ENCODE results near the gene SMIM14.

GRCh38 chr4:39525822-39526690 lies 112.6 kb downstream of the SMIM14 start:
- no peak for TF ChIP-seq MAX (CRISPR knock-in tag; IDR thresholded peaks at IDR 0.05)
- TF ChIP-seq, protein P1, sequence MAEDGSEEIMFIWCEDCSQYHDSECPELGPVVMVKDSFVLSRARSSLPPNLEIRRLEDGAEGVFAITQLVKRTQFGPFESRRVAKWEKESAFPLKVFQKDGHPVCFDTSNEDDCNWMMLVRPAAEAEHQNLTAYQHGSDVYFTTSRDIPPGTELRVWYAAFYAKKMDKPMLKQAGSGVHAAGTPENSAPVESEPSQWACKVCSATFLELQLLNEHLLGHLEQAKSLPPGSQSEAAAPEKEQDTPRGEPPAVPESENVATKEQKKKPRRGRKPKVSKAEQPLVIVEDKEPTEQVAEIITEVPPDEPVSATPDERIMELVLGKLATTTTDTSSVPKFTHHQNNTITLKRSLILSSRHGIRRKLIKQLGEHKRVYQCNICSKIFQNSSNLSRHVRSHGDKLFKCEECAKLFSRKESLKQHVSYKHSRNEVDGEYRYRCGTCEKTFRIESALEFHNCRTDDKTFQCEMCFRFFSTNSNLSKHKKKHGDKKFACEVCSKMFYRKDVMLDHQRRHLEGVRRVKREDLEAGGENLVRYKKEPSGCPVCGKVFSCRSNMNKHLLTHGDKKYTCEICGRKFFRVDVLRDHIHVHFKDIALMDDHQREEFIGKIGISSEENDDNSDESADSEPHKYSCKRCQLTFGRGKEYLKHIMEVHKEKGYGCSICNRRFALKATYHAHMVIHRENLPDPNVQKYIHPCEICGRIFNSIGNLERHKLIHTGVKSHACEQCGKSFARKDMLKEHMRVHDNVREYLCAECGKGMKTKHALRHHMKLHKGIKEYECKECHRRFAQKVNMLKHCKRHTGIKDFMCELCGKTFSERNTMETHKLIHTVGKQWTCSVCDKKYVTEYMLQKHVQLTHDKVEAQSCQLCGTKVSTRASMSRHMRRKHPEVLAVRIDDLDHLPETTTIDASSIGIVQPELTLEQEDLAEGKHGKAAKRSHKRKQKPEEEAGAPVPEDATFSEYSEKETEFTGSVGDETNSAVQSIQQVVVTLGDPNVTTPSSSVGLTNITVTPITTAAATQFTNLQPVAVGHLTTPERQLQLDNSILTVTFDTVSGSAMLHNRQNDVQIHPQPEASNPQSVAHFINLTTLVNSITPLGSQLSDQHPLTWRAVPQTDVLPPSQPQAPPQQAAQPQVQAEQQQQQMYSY (CRISPR knock-in tag; IDR thresholded peaks at IDR 0.05), result no peak
- no peak for TF ChIP-seq TEAD4 (CRISPR knock-in tag; IDR thresholded peaks at IDR 0.05)
- no peak for TF ChIP-seq CTCF (IDR thresholded peaks at IDR 0.05)
- no peak for TF ChIP-seq STAT6 (CRISPR knock-in tag; conservative IDR thresholded peaks at IDR 0.05; ENCODE audit: low read depth)
- no peak for TF ChIP-seq NFATC4 (CRISPR knock-in tag; IDR thresholded peaks at IDR 0.05)
- TF ChIP-seq PRRX2 (CRISPR knock-in tag; IDR thresholded peaks at IDR 0.05), result no peak
- TF ChIP-seq IRF2 (CRISPR knock-in tag; IDR thresholded peaks at IDR 0.05; ENCODE audit: borderline replicate concordance, low read depth), result no peak
- TF ChIP-seq, protein P2, sequence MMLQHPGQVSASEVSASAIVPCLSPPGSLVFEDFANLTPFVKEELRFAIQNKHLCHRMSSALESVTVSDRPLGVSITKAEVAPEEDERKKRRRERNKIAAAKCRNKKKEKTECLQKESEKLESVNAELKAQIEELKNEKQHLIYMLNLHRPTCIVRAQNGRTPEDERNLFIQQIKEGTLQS (CRISPR knock-in tag; conservative IDR thresholded peaks at IDR 0.05), result no peak
- TF ChIP-seq FOXK1 (CRISPR knock-in tag; IDR thresholded peaks at IDR 0.05), result no peak
- no peak for TF ChIP-seq USF2 (CRISPR knock-in tag; IDR thresholded peaks at IDR 0.05)
- no peak for TF ChIP-seq ZNF121 (CRISPR knock-in tag; IDR thresholded peaks at IDR 0.05)
- TF ChIP-seq ZNF219 (CRISPR knock-in tag; IDR thresholded peaks at IDR 0.05; ENCODE audit: borderline replicate concordance), result no peak
- no peak for TF ChIP-seq ESRRA (CRISPR knock-in tag; IDR thresholded peaks at IDR 0.05; ENCODE audit: borderline replicate concordance)

All from WTC11 (cell line).